H9 (cell line): ENCODE measurements around the gene GNAO1. TPM values are rescaled to one million over a fixed set of nuclear protein-coding genes. Genes with fewer than 3 reads are reported as not detected.

ENCODE experiments used
- DNase-seq: peaks from one replicate; pipeline ENCODE4 v3.0.0-alpha.2; 2017
- H2AFZ ChIP-seq: one replicate; pipeline ENCODE4 v1.6.1; 2013; ENCODE audit warnings: mild to moderate bottlenecking, low read length, control low read depth, moderate library complexity
- H2AK5ac ChIP-seq: 2 replicates; pipeline ENCODE4 v1.6.1; 2013; ENCODE audit warnings: low read length, control low read depth, mixed read lengths; ENCODE audit not compliant: insufficient read length
- H2BK120ac ChIP-seq: one replicate; pipeline ENCODE4 v1.6.1; 2013; ENCODE audit warnings: low read depth, mild to moderate bottlenecking, low read length, control low read depth, inconsistent platforms; ENCODE audit not compliant: poor library complexity, severe bottlenecking
- H2BK12ac ChIP-seq: 2 replicates; pipeline ENCODE4 v1.6.1; 2013; ENCODE audit warnings: low read length, control low read depth, mixed read lengths, low read depth; ENCODE audit not compliant: insufficient read length
- H2BK15ac ChIP-seq: 2 replicates; pipeline ENCODE4 v1.6.1; 2013; ENCODE audit warnings: low read depth, low read length, control low read depth
- H2BK20ac ChIP-seq: one replicate; pipeline ENCODE4 v1.6.1; 2013; ENCODE audit warnings: low read depth, mild to moderate bottlenecking, low read length, control low read depth, inconsistent platforms; ENCODE audit not compliant: poor library complexity, severe bottlenecking
- H2BK5ac ChIP-seq: 2 replicates; pipeline ENCODE4 v1.6.1; 2013; ENCODE audit warnings: low read length, control low read depth, mixed read lengths; ENCODE audit not compliant: insufficient read length
- H3K14ac ChIP-seq: 2 replicates; pipeline ENCODE4 v1.6.1; 2013; ENCODE audit warnings: low read length, control low read depth; ENCODE audit not compliant: insufficient read depth
- H3K18ac ChIP-seq: 2 replicates; pipeline ENCODE4 v1.6.1; 2013; ENCODE audit warnings: low read depth, mild to moderate bottlenecking, mixed read lengths, low read length, control low read depth; ENCODE audit not compliant: insufficient read length
- H3K23ac ChIP-seq: 2 replicates; pipeline ENCODE4 v1.6.1; 2013; ENCODE audit warnings: low read length, control low read depth, mixed read lengths, low read depth; ENCODE audit not compliant: insufficient read length
- H3K23me2 ChIP-seq: 2 replicates; pipeline ENCODE4 v1.6.1; 2013; ENCODE audit warnings: low read depth, mild to moderate bottlenecking, mixed read lengths, low read length, control low read depth; ENCODE audit not compliant: insufficient read length, poor library complexity, severe bottlenecking
- H3K27ac ChIP-seq: 2 replicates; pipeline ENCODE4 v1.5.1; 2013; ENCODE audit warnings: low read length, control low read depth, mixed read lengths, low read depth; ENCODE audit not compliant: insufficient read length
- H3K27me3 ChIP-seq: 2 replicates; pipeline ENCODE4 v1.6.1; 2013; ENCODE audit warnings: low read length, control low read depth, inconsistent platforms; ENCODE audit not compliant: insufficient read depth
- H3K4ac ChIP-seq: 2 replicates; pipeline ENCODE4 v1.6.1; 2013; ENCODE audit warnings: low read depth, mild to moderate bottlenecking, control low read depth, inconsistent platforms, low read length, moderate library complexity
- H3K4me1 ChIP-seq: 2 replicates; pipeline ENCODE4 v1.6.1; 2013; ENCODE audit warnings: low read length, control low read depth, inconsistent platforms; ENCODE audit not compliant: insufficient read depth
- H3K4me2 ChIP-seq: 2 replicates; pipeline ENCODE4 v1.6.1; 2013; ENCODE audit warnings: low read length, control low read depth, mixed read lengths; ENCODE audit not compliant: insufficient read length, insufficient read depth
- H3K56ac ChIP-seq: 2 replicates; pipeline ENCODE4 v1.6.1; 2013; ENCODE audit warnings: low read depth, mild to moderate bottlenecking, mixed read lengths, low read length, control low read depth; ENCODE audit not compliant: insufficient read length
- H3K79me1 ChIP-seq: 2 replicates; pipeline ENCODE4 v1.6.1; 2013; ENCODE audit warnings: low read depth, mild to moderate bottlenecking, moderate library complexity, low read length, control low read depth, inconsistent platforms; ENCODE audit not compliant: insufficient read depth, poor library complexity, severe bottlenecking
- H3K79me2 ChIP-seq: 2 replicates; pipeline ENCODE4 v1.6.1; 2013; ENCODE audit warnings: low read length, control low read depth, inconsistent platforms; ENCODE audit not compliant: insufficient read depth
- H3K9ac ChIP-seq: 2 replicates; pipeline ENCODE4 v1.6.1; 2013; ENCODE audit warnings: low read length, control low read depth, mixed read lengths; ENCODE audit not compliant: insufficient read length; ENCODE audit errors: extremely low read depth
- H3K9me3 ChIP-seq: one replicate; pipeline ENCODE4 v1.6.1; 2013; ENCODE audit warnings: low read depth, low read length, inconsistent platforms; ENCODE audit not compliant: control insufficient read depth
- H3T11ph ChIP-seq: one replicate; pipeline ENCODE4 v1.6.1; 2013; ENCODE audit warnings: mild to moderate bottlenecking, low read length, control low read depth, inconsistent platforms
- H4K20me1 ChIP-seq: one replicate; pipeline ENCODE4 v1.6.1; 2013; ENCODE audit not compliant: control insufficient read depth, insufficient read length, insufficient read depth
- H4K5ac ChIP-seq: 2 replicates; pipeline ENCODE4 v1.6.1; 2013; ENCODE audit warnings: low read depth, mild to moderate bottlenecking, mixed read lengths, low read length, control low read depth; ENCODE audit not compliant: insufficient read length
- H4K8ac ChIP-seq: replicated peaks from 2 replicates; pipeline ENCODE4 v1.6.1; 2013; ENCODE audit warnings: low read length, control low read depth, mixed read lengths, low read depth; ENCODE audit not compliant: insufficient read length
- H4K91ac ChIP-seq: 2 replicates; pipeline ENCODE4 v1.6.1; 2013; ENCODE audit warnings: low read depth, mild to moderate bottlenecking, moderate library complexity, mixed read lengths, low read length, control low read depth; ENCODE audit not compliant: insufficient read length
- H3K27ac Mint-ChIP-seq, 3 experiments: 2 replicates in 2 of 3; 3 replicates in 1 of 3; pipeline ENCODE4 v1.8.0; 2020 to 2021; ENCODE audit warnings: mixed read lengths in 3 of 3, mild to moderate bottlenecking in 1 of 3, moderate library complexity in 1 of 3
- H3K27me3 Mint-ChIP-seq: 2 replicates; pipeline ENCODE4 v1.8.0; 2021; ENCODE audit warnings: low read depth, mild to moderate bottlenecking, moderate library complexity, mixed read lengths
- H3K36me3 Mint-ChIP-seq, 3 experiments: 2 replicates in 2 of 3; 3 replicates in 1 of 3; pipeline ENCODE4 v1.8.0; 2020 to 2021; ENCODE audit warnings: low read depth in 3 of 3, mixed read lengths in 3 of 3; ENCODE audit not compliant: insufficient read depth in 1 of 3
- H3K4me1 Mint-ChIP-seq, 2 experiments: 2 replicates each; pipeline ENCODE4 v1.8.0; 2020; ENCODE audit warnings: mixed read lengths in 2 of 2
- H3K4me3 Mint-ChIP-seq, 2 experiments: 2 replicates in 1 of 2; 3 replicates in 1 of 2; pipeline ENCODE4 v1.8.0; 2020 to 2021; ENCODE audit warnings: mild to moderate bottlenecking in 2 of 2, mixed read lengths in 2 of 2, moderate library complexity in 1 of 2
- H3K9me3 Mint-ChIP-seq, 2 experiments: 2 replicates in 1 of 2; 3 replicates in 1 of 2; pipeline ENCODE4 v1.8.0; 2020; ENCODE audit warnings: mild to moderate bottlenecking in 2 of 2, mixed read lengths in 2 of 2, moderate library complexity in 1 of 2
- CTCF ChIP-seq: fragments of 200-600 bp; sonication (generic); conservative IDR thresholded peaks from 3 replicates; pipeline ENCODE4 v1.8.0; 2021; ENCODE audit warnings: antibody characterized with exemption, mild to moderate bottlenecking
- WGBS: extraction: QIAGEN DNeasy Blood & Tissue Kit; methylation state at CpG from one replicate; pipeline ENCODE4 v1.1.7; 2013; ENCODE audit warnings: missing lambda C conversion rate, low lambda C conversion rate, mixed read lengths; ENCODE audit not compliant: insufficient read length; ENCODE audit errors: extremely low coverage; 5-methylcytosine and 5-hydroxymethylcytosine counted together
- total RNA-seq: library from RNA; stranded (reverse); gene quantifications from 2 replicates; pipeline ENCODE4 v1.2.1, GENCODE V29; 2021

Gene GNAO1
- total RNA-seq, 1 experiment from 2014 or later: 16.9 TPM

- H3K79me1 ChIP-seq: no peaks in the 10 kb centered on the region
- H2BK5ac ChIP-seq: no peak overlapping the region
- H4K91ac ChIP-seq: no peak overlapping the region
- H3K4me1 ChIP-seq: no peaks in the 10 kb centered on the region
- H3K4me2 ChIP-seq: no peak overlapping the region
- no peak overlapping the region for H2BK12ac ChIP-seq
- no peaks in the 10 kb centered on the region for H4K20me1 ChIP-seq
- H3K27me3 ChIP-seq: no peaks in the 10 kb centered on the region
- H3K4me1 Mint-ChIP-seq: no peaks in the 10 kb centered on the region
- H3K36me3 Mint-ChIP-seq: peaks cover 0 to 3% (median 0%) of the 10 kb centered on the region in 3 experiments; a peak in 4 of 7 replicates
- H2AFZ ChIP-seq: no peak overlapping the region
- no peaks in the 10 kb centered on the region for H3K27me3 Mint-ChIP-seq
- H3K27ac Mint-ChIP-seq: 0 out of 7 replicates have a peak overlapping the region, but pooled peaks of 1 of the 3 experiments have one; percentile 39
- H3K9me3 ChIP-seq: no peaks in the 10 kb centered on the region
- no peak overlapping the region for H3K27ac ChIP-seq
- H2AK5ac ChIP-seq: no peak overlapping the region
- H4K5ac ChIP-seq: no peak overlapping the region
- WGBS: no CpG with 5 or more reads among the region's 11 CpGs
- no peaks in the 10 kb centered on the region for H3K79me2 ChIP-seq
- H3K4me3 Mint-ChIP-seq: no peak overlapping the region
- H3K9me3 Mint-ChIP-seq: no peaks in the 10 kb centered on the region
- TF ChIP-seq CTCF: no peak
- no peak overlapping the region for H3K18ac ChIP-seq
- no peak overlapping the region for H2BK120ac ChIP-seq
- H3K14ac ChIP-seq: no peak overlapping the region; the same call in 1 of the 2 replicates
- no peak overlapping the region for H2BK20ac ChIP-seq
- no peak for DNase-seq
- no peak overlapping the region for H3K9ac ChIP-seq
- no peak overlapping the region for H3T11ph ChIP-seq
- H2BK15ac ChIP-seq: no peak overlapping the region
- H3K23me2 ChIP-seq: no peaks in the 10 kb centered on the region
- H4K8ac ChIP-seq: no peak overlapping the region
- H3K56ac ChIP-seq: no peak overlapping the region
- no peak overlapping the region for H3K23ac ChIP-seq
- no peak overlapping the region for H3K4ac ChIP-seq
Observed at GRCh38 chr16:56337858-56338325, 146.6 kb downstream of the GNAO1 start.
